HEK293 (cell line): Measurements from ENCODE around the gene NXN.

Source experiments
- ZBTB48 ChIP-seq: fragments of 450-650 bp; formaldehyde crosslinking; IDR thresholded peaks from 2 replicates; pipeline ENCODE4 v1.5.1; 2016; ENCODE audit warnings: missing biosample characterization, missing genetic modification characterization
- ZBTB8A ChIP-seq: fragments of 450-650 bp; formaldehyde crosslinking; IDR thresholded peaks from 2 replicates; pipeline ENCODE4 v1.5.1; 2016; ENCODE audit warnings: missing biosample characterization, missing genetic modification characterization
- ZNF121 ChIP-seq: fragments of 450-650 bp; formaldehyde crosslinking; IDR thresholded peaks from 2 replicates; pipeline ENCODE4 v1.5.1; 2016; ENCODE audit warnings: missing biosample characterization, missing genetic modification characterization
- ZNF473 ChIP-seq: fragments of 450-650 bp; formaldehyde crosslinking; IDR thresholded peaks from 2 replicates; pipeline ENCODE4 v1.5.1; 2017; ENCODE audit warnings: missing biosample characterization, missing genetic modification characterization
- ZNF48 ChIP-seq: fragments of 450-650 bp; formaldehyde crosslinking; IDR thresholded peaks from 2 replicates; pipeline ENCODE4 v1.5.1; 2016; ENCODE audit warnings: missing biosample characterization, missing genetic modification characterization
- TF ChIP-seq, protein P1 (sequence below): fragments of 450-650 bp; formaldehyde crosslinking; IDR thresholded peaks from 2 replicates; pipeline ENCODE4 v1.5.1; 2016; ENCODE audit warnings: missing biosample characterization, missing genetic modification characterization, low read depth
- TF ChIP-seq, protein P2 (sequence below): fragments of 450-650 bp; formaldehyde crosslinking; IDR thresholded peaks from 2 replicates; pipeline ENCODE4 v1.5.1; 2016; ENCODE audit warnings: missing biosample characterization, missing genetic modification characterization
- TF ChIP-seq, protein P3 (sequence below): fragments of 450-650 bp; formaldehyde crosslinking; IDR thresholded peaks from 2 replicates; pipeline ENCODE4 v1.5.1; 2016; ENCODE audit warnings: missing biosample characterization, missing genetic modification characterization

DNA sequence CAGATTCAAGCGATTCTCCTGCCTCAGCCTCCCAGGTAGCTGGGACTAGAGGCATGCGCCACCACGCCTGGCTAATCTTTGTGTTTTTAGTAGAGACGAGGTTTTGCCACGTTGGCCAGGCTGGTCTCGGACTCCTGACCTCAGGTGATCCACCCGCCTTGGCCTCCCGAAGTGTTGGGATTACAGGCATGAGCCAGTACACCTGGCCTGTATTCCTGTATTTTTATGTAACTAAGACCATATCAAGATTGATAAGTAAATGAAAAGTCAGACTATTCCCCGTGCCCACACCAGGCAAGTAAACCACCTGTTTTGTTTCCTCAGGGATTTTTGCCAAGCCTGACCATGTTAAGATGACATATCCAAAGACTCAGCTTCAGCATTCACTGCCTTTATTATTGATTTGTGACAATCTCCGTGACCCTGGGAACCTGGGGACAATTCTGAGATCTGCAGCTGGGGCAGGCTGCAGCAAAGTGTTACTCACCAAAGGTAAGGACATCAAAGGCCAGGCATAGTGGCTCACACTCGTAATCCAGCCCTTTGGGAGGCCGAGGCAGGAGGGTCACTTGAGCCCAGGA, 191.8 kb downstream of the NXN start:
- TF ChIP-seq, protein P1, sequence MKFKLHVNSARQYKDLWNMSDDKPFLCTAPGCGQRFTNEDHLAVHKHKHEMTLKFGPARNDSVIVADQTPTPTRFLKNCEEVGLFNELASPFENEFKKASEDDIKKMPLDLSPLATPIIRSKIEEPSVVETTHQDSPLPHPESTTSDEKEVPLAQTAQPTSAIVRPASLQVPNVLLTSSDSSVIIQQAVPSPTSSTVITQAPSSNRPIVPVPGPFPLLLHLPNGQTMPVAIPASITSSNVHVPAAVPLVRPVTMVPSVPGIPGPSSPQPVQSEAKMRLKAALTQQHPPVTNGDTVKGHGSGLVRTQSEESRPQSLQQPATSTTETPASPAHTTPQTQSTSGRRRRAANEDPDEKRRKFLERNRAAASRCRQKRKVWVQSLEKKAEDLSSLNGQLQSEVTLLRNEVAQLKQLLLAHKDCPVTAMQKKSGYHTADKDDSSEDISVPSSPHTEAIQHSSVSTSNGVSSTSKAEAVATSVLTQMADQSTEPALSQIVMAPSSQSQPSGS (tag by site-specific recombination) = no peak
- TF ChIP-seq ZBTB8A (tag by site-specific recombination) (no peak), ZBTB48 (tag by site-specific recombination) (no peak), ZNF473 (tag by site-specific recombination) (no peak), ZNF121 (tag by site-specific recombination) (no peak), ZNF48 (tag by site-specific recombination) (no peak)
- TF ChIP-seq, protein P2, sequence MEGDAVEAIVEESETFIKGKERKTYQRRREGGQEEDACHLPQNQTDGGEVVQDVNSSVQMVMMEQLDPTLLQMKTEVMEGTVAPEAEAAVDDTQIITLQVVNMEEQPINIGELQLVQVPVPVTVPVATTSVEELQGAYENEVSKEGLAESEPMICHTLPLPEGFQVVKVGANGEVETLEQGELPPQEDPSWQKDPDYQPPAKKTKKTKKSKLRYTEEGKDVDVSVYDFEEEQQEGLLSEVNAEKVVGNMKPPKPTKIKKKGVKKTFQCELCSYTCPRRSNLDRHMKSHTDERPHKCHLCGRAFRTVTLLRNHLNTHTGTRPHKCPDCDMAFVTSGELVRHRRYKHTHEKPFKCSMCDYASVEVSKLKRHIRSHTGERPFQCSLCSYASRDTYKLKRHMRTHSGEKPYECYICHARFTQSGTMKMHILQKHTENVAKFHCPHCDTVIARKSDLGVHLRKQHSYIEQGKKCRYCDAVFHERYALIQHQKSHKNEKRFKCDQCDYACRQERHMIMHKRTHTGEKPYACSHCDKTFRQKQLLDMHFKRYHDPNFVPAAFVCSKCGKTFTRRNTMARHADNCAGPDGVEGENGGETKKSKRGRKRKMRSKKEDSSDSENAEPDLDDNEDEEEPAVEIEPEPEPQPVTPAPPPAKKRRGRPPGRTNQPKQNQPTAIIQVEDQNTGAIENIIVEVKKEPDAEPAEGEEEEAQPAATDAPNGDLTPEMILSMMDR (tag by site-specific recombination) = no peak
- TF ChIP-seq, protein P3, sequence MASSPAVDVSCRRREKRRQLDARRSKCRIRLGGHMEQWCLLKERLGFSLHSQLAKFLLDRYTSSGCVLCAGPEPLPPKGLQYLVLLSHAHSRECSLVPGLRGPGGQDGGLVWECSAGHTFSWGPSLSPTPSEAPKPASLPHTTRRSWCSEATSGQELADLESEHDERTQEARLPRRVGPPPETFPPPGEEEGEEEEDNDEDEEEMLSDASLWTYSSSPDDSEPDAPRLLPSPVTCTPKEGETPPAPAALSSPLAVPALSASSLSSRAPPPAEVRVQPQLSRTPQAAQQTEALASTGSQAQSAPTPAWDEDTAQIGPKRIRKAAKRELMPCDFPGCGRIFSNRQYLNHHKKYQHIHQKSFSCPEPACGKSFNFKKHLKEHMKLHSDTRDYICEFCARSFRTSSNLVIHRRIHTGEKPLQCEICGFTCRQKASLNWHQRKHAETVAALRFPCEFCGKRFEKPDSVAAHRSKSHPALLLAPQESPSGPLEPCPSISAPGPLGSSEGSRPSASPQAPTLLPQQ (tag by site-specific recombination) = no peak
